HCT116 (cell line): ENCODE results near the gene TNFSF13B. TPM values are rescaled to one million over a fixed set of nuclear protein-coding genes. Genes with fewer than 3 reads are reported as not detected.

Experiments used
- ATAC-seq: fragments of 200-7000 bp; cut with Tn5 transposase; 2 replicates; pipeline ENCODE4 v1.9.1; 2020; ENCODE audit warnings: mild to moderate bottlenecking, moderate library complexity
- BruUV-seq: library from RNA; stranded (reverse); fragments of 400-500 nt; replicated peaks from 2 replicates; lab custom pipeline; 2021; lab: Mats Ljungman, UMichigan
- CTCF ChIA-PET: fragments of 300-600 bp; sonication (Branson Sonifier 250); formaldehyde crosslinking; loops from one replicate; lab custom pipeline; 2021; ENCODE audit warnings: antibody characterized with exemption; lab: Charles Lee
- POLR2A ChIA-PET: fragments of 300-600, 350-600 bp; sonication (Branson Sonifier 250); formaldehyde crosslinking; loops from one replicate; lab custom pipeline; 2021; ENCODE audit warnings: antibody characterized with exemption; lab: Charles Lee
- RAD21 ChIA-PET, 2 experiments: fragments of 300-600 bp; sonication (Branson Sonifier 250); formaldehyde crosslinking; loops; one replicate each; lab custom pipeline; 2023; ENCODE audit warnings: low total read pairs in 2 of 2; ENCODE audit not compliant: uncharacterized antibody in 2 of 2, unreplicated experiment in 2 of 2, low non-redundant PET in 1 of 2; lab: Charles Lee
- DNase-seq: peaks from one replicate; pipeline ENCODE4 v3.0.0-alpha.2; 2010; ENCODE audit warnings: low read depth, low spot score
- H2AFZ ChIP-seq: fragments of 200-600 bp; shearing (Covaris generic), sonication (generic); 2 replicates; pipeline ENCODE4 v1.6.1; 2017; ENCODE audit warnings: low read depth, mixed run types, mixed read lengths, antibody characterized with exemption, low read length; ENCODE audit not compliant: poor library complexity, severe bottlenecking
- H3K27ac ChIP-seq: 2 replicates; pipeline ENCODE4 v1.5.1; 2012; ENCODE audit warnings: low read depth, low read length
- H3K27me3 ChIP-seq: fragments of 200-600 bp; sonication (generic); 2 replicates; pipeline ENCODE4 v1.6.1; 2016; ENCODE audit warnings: mixed run types, low read length, mixed read lengths; ENCODE audit not compliant: insufficient read depth
- H3K36me3 ChIP-seq, 2 experiments: fragments of 200-500 bp in 1 of 2; fragments of 200-600 bp in 1 of 2; sonication (Bioruptor generic) in 1 of 2; sonication (generic) in 1 of 2; 2 replicates each; pipeline versions ENCODE4 v1.5.1 to v1.6.1; 2014 to 2016; ENCODE audit warnings: low read length in 2 of 2, inconsistent platforms in 1 of 2, mixed read lengths in 1 of 2, mixed run types in 1 of 2; ENCODE audit not compliant: insufficient read depth in 2 of 2, control insufficient read depth in 1 of 2
- H3K4me1 ChIP-seq, 2 experiments: fragments of 200-600 bp in 1 of 2; sonication (generic) in 1 of 2; 2 replicates each; pipeline versions ENCODE4 v1.5.1 to v1.6.1; 2012 to 2017; ENCODE audit warnings: low read length in 2 of 2, inconsistent platforms in 1 of 2, mild to moderate bottlenecking in 1 of 2, mixed read lengths in 1 of 2, mixed run types in 1 of 2, moderate library complexity in 1 of 2; ENCODE audit not compliant: insufficient read depth in 2 of 2, control insufficient read depth in 1 of 2
- H3K4me2 ChIP-seq: fragments of 200-600 bp; sonication (generic); 2 replicates; pipeline ENCODE4 v1.6.1; 2017; ENCODE audit warnings: mixed run types, low read length, mixed read lengths
- H3K4me3 ChIP-seq, 2 experiments: fragments of 200-600 bp in 1 of 2; sonication (generic) in 1 of 2; replicated peaks in 1 of 2; 2 replicates each; pipeline ENCODE4 v1.5.1; 2011 to 2016; ENCODE audit warnings: low read length in 2 of 2, control low read depth in 1 of 2, low read depth in 1 of 2, mild to moderate bottlenecking in 1 of 2, mixed read lengths in 1 of 2, mixed run types in 1 of 2
- H3K79me2 ChIP-seq: fragments of 200-600 bp; sonication (generic); 2 replicates; pipeline ENCODE4 v1.6.1; 2017; ENCODE audit warnings: mild to moderate bottlenecking, mixed run types, low read length, moderate library complexity, mixed read lengths; ENCODE audit not compliant: insufficient read depth
- H3K9ac ChIP-seq: fragments of 200-600 bp; sonication (generic); 2 replicates; pipeline ENCODE4 v1.6.1; 2016; ENCODE audit warnings: low read length, mixed read lengths
- H3K9me2 ChIP-seq: fragments of 200-600 bp; sonication (generic), shearing (Covaris generic); 2 replicates; pipeline ENCODE4 v1.6.1; 2017; ENCODE audit warnings: mixed run types, mild to moderate bottlenecking, moderate library complexity; ENCODE audit not compliant: insufficient read depth
- H3K9me3 ChIP-seq, 2 experiments: fragments of 200-500 bp in 1 of 2; fragments of 200-600 bp in 1 of 2; sonication (Bioruptor generic) in 1 of 2; sonication (generic) in 1 of 2; 2 replicates each; pipeline ENCODE4 v1.6.1; 2014 to 2017; ENCODE audit warnings: low read length in 2 of 2, mixed read lengths in 2 of 2, inconsistent platforms in 1 of 2, low read depth in 1 of 2, mild to moderate bottlenecking in 1 of 2, mixed run types in 1 of 2, moderate library complexity in 1 of 2; ENCODE audit not compliant: control insufficient read depth in 1 of 2, insufficient read depth in 1 of 2
- H4K20me1 ChIP-seq: fragments of 200-600 bp; sonication (generic), shearing (Covaris generic); 2 replicates; pipeline ENCODE4 v1.6.1; 2017; ENCODE audit warnings: mixed run types, mild to moderate bottlenecking, moderate library complexity; ENCODE audit not compliant: insufficient read depth
- CEBPB ChIP-seq: IDR thresholded peaks from 2 replicates; pipeline ENCODE4 v1.6.1; 2012; ENCODE audit warnings: low read depth
- EGR1 ChIP-seq: IDR thresholded peaks from 2 replicates; pipeline ENCODE4 v1.6.1; 2012; ENCODE audit warnings: low read depth
- ELF1 ChIP-seq: IDR thresholded peaks from 2 replicates; pipeline ENCODE4 v1.6.1; 2012; ENCODE audit warnings: low read depth, borderline replicate concordance
- EZH2 ChIP-seq: fragments of 200-600 bp; sonication (generic); IDR thresholded peaks from 2 replicates; pipeline ENCODE4 v1.6.1; 2017; ENCODE audit warnings: antibody characterized with exemption, mixed run types
- EZH2phosphoT487 ChIP-seq: fragments of 200-600 bp; IDR thresholded peaks from 2 replicates; pipeline ENCODE4 v1.6.1; 2018; ENCODE audit warnings: antibody characterized with exemption, borderline replicate concordance
- POLR2A ChIP-seq: IDR thresholded peaks from 2 replicates; pipeline ENCODE4 v1.7.0; 2011; ENCODE audit warnings: borderline replicate concordance; ENCODE audit not compliant: insufficient read depth, insufficient read length; ENCODE audit errors: extremely low read depth
- POLR2AphosphoS5 ChIP-seq: IDR thresholded peaks from 2 replicates; pipeline ENCODE4 v1.6.1; 2011; ENCODE audit warnings: mild to moderate bottlenecking, low read depth, low read length, moderate library complexity
- RAD21 ChIP-seq: IDR thresholded peaks from 2 replicates; pipeline ENCODE4 v1.6.1; 2012; ENCODE audit warnings: low read depth, mild to moderate bottlenecking
- REST ChIP-seq: IDR thresholded peaks from 2 replicates; pipeline ENCODE4 v1.6.1; 2012; ENCODE audit warnings: low read depth
- SP1 ChIP-seq: IDR thresholded peaks from 2 replicates; pipeline ENCODE4 v1.6.1; 2012; ENCODE audit warnings: low read depth
- SRF ChIP-seq: IDR thresholded peaks from 2 replicates; pipeline ENCODE4 v1.6.1; 2012; ENCODE audit warnings: low read depth
- TCF7L2 ChIP-seq: IDR thresholded peaks from 2 replicates; pipeline ENCODE4 v1.7.0; 2011; ENCODE audit warnings: borderline replicate concordance, inconsistent platforms; ENCODE audit not compliant: insufficient read depth, insufficient read length; ENCODE audit errors: extremely low read depth
- ZFX ChIP-seq: fragments of 450-650 bp; IDR thresholded peaks from 2 replicates; pipeline ENCODE4 v1.6.1; 2017
- ZNF274 ChIP-seq: fragments of 200-500 bp; sonication (Bioruptor generic); IDR thresholded peaks from 2 replicates; pipeline ENCODE4 v1.6.1; 2014; ENCODE audit warnings: mild to moderate bottlenecking, low read depth, low read length, inconsistent platforms
- intact Hi-C: fragments of 100-400 bp; cut with micrococcal nuclease; formaldehyde crosslinking; loops from 2 replicates; pipeline ENCODE4 v1.10.0; 2022
- total RNA-seq: library from RNA; stranded (reverse); gene quantifications from one replicate; pipeline ENCODE4 v1.2.1, GENCODE V29; 2021; ENCODE audit not compliant: unreplicated experiment
- TF ChIP-seq, protein P1 (sequence below), 3 experiments: fragments of 200-600 bp in 1 of 3; sonication (generic) in 1 of 3; IDR thresholded peaks in 2 of 3; conservative IDR thresholded peaks in 1 of 3; 2 replicates each; pipeline ENCODE4 v1.5.1; 2012 to 2017; ENCODE audit warnings: low read depth in 2 of 3, low read length in 2 of 3, antibody characterized with exemption in 1 of 3, borderline replicate concordance in 1 of 3, control low read depth in 1 of 3, mild to moderate bottlenecking in 1 of 3, mixed read lengths in 1 of 3, mixed run types in 1 of 3, moderate library complexity in 1 of 3; ENCODE audit not compliant: insufficient read depth in 1 of 3

Gene TNFSF13B
- total RNA-seq, 1 experiment from 2014 or later, result 1.3 TPM

- no peak for TF ChIP-seq ELF1
- TF ChIP-seq, all 23 proteins: peak for 0
These were observed 81.1 kb downstream of the TNFSF13B start (continued) for GRCh38 chr13:108350579-108350978.

- BruUV-seq, result no TSS peak
- POLR2A ChIA-PET, result no interaction called here
- CTCF ChIA-PET, result no interaction called here
These were observed 83.1 kb downstream of the TNFSF13B start for GRCh38 chr13:108352599-108352998.

More at GRCh38 chr13:108352599-108352998, 83.1 kb downstream of the TNFSF13B start:
- TF ChIP-seq EZH2 (no peak), SP1 (no peak), TCF7L2 (no peak), REST (no peak), POLR2A (no peak), POLR2AphosphoS5 (no peak), EGR1 (no peak), RAD21 (no peak), CEBPB (no peak), ZNF274 (no peak), ZFX (no peak), EZH2phosphoT487 (no peak), SRF (no peak)
- TF ChIP-seq, protein P1, sequence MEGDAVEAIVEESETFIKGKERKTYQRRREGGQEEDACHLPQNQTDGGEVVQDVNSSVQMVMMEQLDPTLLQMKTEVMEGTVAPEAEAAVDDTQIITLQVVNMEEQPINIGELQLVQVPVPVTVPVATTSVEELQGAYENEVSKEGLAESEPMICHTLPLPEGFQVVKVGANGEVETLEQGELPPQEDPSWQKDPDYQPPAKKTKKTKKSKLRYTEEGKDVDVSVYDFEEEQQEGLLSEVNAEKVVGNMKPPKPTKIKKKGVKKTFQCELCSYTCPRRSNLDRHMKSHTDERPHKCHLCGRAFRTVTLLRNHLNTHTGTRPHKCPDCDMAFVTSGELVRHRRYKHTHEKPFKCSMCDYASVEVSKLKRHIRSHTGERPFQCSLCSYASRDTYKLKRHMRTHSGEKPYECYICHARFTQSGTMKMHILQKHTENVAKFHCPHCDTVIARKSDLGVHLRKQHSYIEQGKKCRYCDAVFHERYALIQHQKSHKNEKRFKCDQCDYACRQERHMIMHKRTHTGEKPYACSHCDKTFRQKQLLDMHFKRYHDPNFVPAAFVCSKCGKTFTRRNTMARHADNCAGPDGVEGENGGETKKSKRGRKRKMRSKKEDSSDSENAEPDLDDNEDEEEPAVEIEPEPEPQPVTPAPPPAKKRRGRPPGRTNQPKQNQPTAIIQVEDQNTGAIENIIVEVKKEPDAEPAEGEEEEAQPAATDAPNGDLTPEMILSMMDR (IDR thresholded peaks at IDR 0.05 in 2 of 3, conservative IDR thresholded peaks at IDR 0.05 in 1 of 3; ENCODE audit: borderline replicate concordance in 1 of 3, insufficient read depth in 1 of 3, low read depth in 2 of 3, low read length in 2 of 3), result no peak
- TF ChIP-seq, all 23 proteins: peak for 0
- Histone ChIP-seq H3K79me2 (no peaks in the 10 kb centered on the region), H3K27ac (no peak overlapping the region), H3K4me3 (no peak overlapping the region), H3K4me2 (no peak overlapping the region), H3K9ac (no peak overlapping the region), H3K9me3 (no peaks in the 10 kb centered on the region), H3K4me1 (no peaks in the 10 kb centered on the region), H4K20me1 (no peaks in the 10 kb centered on the region; the same call in 1 of the 2 replicates), H3K9me2 (no peaks in the 10 kb centered on the region), H3K36me3 (no peaks in the 10 kb centered on the region), H2AFZ (no peak overlapping the region), H3K27me3 (peaks cover 28% of the 10 kb centered on the region)
- DNase-seq (no peak), ATAC-seq (no peak)
- intact Hi-C loops, result no loop called here
- RAD21 ChIA-PET, result no interaction called here
